Measurements from ENCODE around the gene DUS1L. TPM values are rescaled to one million over a fixed set of nuclear protein-coding genes. Genes with fewer than 3 reads are reported as not detected.

Gene DUS1L
- 58.7 and 59.5 TPM in 2 replicates for total RNA-seq

DNA sequence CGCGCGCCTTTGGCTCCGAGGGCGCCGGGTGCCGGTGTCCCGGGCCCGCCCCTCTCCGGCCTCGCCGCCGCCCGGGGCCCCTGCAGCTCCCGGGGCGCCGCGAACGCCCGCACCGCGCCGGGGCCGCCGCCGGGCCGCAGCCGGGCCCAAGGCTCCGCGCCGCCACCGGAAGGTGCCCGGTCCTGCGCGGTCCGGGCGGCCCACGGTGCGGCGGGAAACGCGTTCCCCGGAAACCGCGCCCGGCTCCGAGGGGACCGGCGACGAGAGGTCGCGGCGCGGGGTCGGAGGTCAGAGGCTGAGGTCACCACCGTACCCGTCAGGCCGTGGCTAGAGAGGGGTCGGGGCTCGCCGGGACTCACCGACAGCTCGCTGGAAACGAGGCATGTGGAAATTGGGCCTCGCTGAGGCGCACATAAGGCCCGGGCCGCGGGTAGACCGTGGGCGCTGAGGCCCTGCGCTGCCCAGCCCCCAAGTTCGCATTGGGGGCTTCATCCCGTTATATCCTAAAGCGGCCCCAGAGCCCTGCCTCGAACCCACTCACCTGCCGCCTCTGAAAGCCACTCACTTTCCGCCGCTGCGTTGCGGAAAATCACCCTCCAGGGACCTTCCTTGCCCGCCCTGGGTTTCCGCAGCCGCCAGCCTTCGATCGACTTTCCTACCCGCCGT lies at the start of gene DUS1L:
Gene DUS1L, minus strand, starts transcription at position 167 of the 666 bp plus-strand sequence. CDS start 745 bp downstream, outside the sequence.

DNA sequence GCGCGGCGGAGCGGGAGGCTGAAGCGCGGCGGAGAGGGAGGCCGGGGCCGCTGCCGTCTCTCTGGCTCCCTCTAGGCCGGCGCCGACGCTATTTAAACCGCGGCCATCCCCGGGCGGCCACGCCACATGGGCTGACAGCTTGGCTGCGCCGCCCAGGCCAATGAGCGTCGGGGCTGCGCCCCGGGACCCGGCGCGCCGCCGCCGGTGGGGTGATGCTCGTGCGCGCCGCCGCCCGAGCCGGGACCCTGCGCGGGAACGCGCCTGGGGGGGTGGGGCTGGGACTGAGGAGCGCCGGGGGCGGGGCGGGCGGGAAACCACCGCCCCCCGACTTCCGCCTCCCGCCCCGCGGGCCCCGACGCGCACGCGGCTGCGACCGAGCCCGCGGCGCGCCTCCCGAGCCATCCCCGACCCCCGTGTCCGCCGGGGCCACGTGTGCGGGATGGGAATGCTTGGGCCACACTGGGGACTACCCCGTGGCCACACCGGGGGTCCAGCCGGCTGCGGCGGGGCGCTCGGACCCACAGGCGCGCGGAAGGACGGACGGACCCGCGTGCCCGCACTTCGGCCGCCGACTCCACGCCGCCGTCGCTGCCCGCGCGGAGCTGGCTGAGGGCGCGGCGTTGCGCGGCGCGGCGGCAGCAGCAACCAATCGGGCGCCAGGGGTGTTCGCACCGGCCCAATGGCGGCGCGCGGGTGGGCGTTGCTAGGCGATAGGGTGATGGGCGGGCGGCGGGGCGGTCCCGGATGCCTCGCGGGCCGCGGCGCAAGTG lies 32.8 kb upstream of the DUS1L start, which contains the start of gene FASN:
Gene FASN, minus strand, starts transcription at position 68 of the 770 bp plus-strand sequence. CDS start 1,791 bp downstream, outside the sequence.

DNA sequence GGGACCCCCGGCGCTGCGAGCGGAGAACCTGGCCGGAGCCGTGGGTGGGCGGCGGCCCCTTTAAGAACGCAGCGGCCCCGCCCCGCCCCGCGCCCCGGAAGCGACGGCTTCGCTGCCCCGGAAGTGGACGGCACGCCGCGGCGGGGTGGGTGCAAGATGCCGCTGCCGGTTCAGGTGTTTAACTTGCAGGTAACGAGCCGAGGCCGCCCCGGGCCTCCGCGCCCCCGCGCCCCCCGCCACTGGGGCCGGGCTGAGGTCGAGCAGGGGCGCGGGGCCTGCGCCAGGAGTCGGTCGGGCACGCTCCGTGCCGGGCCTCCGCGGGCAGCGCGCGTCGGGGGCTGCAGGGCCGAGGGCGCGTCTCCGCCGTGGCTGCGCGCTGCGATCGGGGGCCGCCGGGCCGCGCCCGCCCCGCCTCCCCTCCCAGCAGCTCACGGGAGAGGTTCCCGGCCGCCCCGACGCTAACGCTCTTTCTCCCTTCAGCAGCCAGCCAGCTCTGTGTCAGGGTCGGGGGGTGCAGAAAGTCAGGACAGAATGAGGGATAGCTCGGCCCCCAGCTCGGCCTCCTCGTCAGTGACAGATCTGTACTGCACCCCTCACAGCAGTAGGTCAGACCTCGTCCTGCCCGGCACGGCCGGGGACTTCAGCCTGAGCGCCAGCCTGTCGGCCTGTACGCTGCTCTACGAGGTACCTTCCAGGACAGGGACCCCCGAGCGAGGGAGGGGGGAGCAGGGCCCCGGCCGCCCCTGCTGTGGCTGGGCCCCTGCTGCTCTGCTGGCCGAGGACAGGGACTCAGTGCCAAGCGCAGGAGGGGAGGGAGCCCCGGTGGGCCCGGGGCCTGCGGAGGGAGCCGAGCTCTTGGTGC lies 13.6 kb downstream of the DUS1L start, which contains the start of the genes GPS1 and RFNG:
Gene GPS1, plus strand, starts transcription at position 123 of the 862 bp plus-strand sequence. Its CDS starts 34 bp downstream, at position 157.
Gene RFNG, minus strand, starts transcription at position 36 of the 862 bp plus-strand sequence. CDS start 45 bp downstream, outside the sequence.

DNA sequence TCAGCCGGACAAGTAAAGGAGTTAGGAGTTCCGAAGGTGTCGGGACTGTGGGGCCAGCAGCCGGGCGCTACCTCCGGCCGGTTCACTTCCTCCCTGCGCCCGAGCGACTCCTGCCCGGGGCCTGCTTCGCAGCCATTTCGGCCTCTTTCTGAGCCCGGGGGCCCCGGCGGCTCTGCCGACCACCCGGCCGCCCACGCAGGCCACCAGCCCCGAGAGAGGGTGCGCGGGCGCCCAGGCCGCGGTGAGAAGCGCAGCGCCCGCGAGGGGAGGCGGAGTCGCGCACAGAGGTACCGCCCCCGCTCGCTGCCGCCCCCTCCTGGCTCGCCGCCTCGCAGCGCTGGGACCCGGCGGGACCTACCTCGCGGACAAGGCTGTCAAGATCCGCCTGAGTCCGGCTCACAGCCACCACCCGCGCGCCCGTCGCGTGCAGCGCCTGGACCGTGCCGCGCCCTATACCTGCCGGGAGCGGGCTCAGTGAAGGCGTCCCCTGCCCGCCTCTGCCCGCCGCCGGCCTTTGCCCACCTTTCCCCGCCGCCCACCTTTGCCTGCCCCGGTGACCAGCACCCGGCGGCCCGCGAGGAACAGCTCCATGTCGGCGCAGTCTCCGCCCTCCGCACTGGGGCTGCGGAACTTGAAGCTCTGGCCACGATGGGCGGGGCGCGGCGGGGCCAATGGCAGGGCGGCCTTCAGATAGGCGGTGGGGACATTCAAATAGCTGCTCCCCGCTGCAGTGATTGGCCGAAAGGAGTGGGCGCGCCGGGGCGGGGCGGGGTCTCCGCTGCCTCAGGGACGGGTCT lies 28.3 kb downstream of the DUS1L start, which contains the start of gene DCXR:
Gene DCXR, minus strand, starts transcription at position 606 of the 797 bp plus-strand sequence. Its CDS starts 15 bp downstream, at position 591.

DNA sequence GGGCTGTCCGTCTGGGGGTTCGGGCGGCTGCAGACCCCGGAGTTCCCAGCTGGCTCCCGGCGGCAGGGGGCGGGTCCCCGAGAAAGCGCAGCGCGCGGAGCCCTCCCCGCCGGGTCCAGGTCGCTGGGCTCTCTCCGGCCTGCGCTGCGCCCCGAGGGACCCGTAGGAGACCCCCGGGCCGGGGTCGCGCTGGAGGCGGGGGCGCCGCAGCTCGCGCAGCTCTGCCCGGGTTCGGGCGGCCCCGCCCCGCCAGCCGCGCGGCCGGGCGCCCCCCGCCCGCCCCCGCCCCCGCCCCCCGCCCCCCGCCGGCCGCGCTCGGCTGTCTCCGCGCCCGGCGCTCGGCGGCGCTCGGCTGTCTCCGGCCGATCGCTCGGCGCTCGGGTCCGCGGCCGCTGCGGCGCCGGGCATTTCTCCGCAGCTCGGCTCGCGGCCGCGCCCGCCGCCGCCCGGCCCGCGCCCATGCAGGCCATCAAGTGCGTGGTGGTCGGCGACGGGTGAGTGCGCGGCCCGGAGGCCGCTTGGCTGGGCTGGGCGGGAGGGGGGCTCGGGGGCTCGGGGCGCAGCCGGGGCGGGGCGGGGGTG lies 34.2 kb downstream of the DUS1L start, which contains the start of gene RAC3:
Gene RAC3, plus strand, starts transcription at position 376 of the 582 bp plus-strand sequence. Its CDS starts 84 bp downstream, at position 460.

DNA sequence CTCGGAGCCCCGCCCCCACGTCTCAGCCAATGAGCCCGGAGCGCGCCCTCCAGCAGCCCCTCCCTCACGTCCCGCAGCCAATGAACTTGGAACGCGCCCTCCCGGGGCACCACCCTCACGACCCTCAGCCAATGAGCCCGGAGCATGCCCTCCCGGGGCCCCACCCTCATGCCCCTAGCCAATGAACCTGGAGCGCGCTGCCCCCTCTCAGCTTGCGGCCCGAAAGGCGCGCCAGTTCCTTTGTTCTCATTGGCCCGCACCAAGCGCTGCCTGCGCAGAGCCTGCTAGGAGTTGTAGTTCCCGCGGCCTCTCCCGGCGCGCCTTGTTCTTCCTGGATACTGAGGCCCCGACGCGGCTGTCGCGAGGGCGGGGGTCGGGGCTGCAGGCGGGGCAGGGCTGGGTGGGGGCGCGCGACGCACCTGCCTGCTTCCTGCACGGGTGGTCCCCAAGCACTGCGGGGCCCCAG lies 42.6 kb downstream of the DUS1L start, which contains the start of gene LRRC45:
Gene LRRC45, plus strand, starts transcription at position 325 of the 466 bp plus-strand sequence. CDS start 339 bp downstream, outside the sequence.

DNA sequence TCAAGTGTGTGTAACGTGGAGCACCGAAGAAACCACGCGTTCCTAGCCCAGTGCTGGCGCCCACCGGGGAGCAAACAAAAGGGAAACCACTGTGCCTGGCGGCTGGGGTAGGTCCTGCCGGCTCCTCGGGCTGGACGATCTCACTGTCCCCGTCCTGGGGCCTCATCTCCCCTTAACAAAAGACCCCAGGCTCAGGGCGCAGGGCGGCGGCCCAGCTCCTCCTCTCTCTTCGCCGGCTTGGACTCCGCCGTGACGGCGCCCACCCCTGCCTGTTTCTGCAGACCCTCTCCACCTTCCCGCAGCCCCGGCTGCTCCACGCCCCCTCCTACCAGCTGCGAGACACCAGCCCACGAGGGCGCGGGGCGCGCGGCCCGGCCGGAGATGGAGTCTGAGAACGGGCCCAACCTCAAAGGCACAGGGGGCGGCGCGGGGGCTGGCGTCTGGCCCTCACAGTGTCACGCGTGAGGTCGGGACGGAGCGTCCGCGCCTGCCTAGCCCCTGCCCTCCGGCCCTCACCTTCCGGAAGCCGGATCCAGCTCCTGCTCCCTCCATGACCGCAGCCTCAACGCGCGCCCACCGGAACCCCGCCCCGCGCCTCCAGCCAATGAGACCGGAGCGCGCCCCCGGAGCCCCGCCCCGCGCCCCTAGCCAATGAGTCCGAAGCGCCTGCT lies 43.2 kb downstream of the DUS1L start, which contains the start of gene CENPX:
Gene CENPX, minus strand, starts transcription at position 569 of the 671 bp plus-strand sequence. Its CDS starts 17 bp downstream, at position 552.

Other genes starting within 250 kb of the DUS1L start
- 131 and 139 TPM in 2 replicates for gene MCRIP1, start 232.5 kb downstream of the DUS1L start, total RNA-seq
- not detected in 2 replicates for gene PPP1R27, start 230.8 kb downstream of the DUS1L start, total RNA-seq
- 1,092 and 1,218 TPM in 2 replicates for gene P4HB, start 205.3 kb downstream of the DUS1L start, total RNA-seq
- gene ARHGDIA, start 194.5 kb downstream of the DUS1L start, total RNA-seq = 498 and 540 TPM in 2 replicates
- 243 and 244 TPM in 2 replicates for gene ALYREF, start 174.2 kb downstream of the DUS1L start, total RNA-seq
- gene ANAPC11, start 174.1 kb downstream of the DUS1L start, total RNA-seq = 306 and 308 TPM in 2 replicates
- gene NPB, start 163.6 kb downstream of the DUS1L start, total RNA-seq = 1.3 TPM in 2 replicates
- 138 and 142 TPM in 2 replicates for gene PCYT2, start 154.4 kb downstream of the DUS1L start, total RNA-seq
- gene SIRT7, start 147.6 kb downstream of the DUS1L start, total RNA-seq = 14.0 and 15.0 TPM in 2 replicates
- gene MAFG, start 138.1 kb downstream of the DUS1L start, total RNA-seq = 6.5 and 6.6 TPM in 2 replicates
- gene PYCR1, start 128.5 kb downstream of the DUS1L start, total RNA-seq = 151 and 163 TPM in 2 replicates
- gene MYADML2, start 118.6 kb downstream of the DUS1L start, total RNA-seq = not detected in 2 replicates
- not detected in 2 replicates for gene NOTUM, start 104.6 kb downstream of the DUS1L start, total RNA-seq
- gene ASPSCR1, start 88.2 kb downstream of the DUS1L start, total RNA-seq = 17.7 and 21.0 TPM in 2 replicates
- 135 and 149 TPM in 2 replicates for gene CENPX, start 42.9 kb downstream of the DUS1L start, total RNA-seq
- 21.6 and 26.6 TPM in 2 replicates for gene LRRC45, start 42.5 kb downstream of the DUS1L start, total RNA-seq
- gene RAC3, start 34.1 kb downstream of the DUS1L start, total RNA-seq = 65.2 and 69.6 TPM in 2 replicates
- 155 and 162 TPM in 2 replicates for gene DCXR, start 28.1 kb downstream of the DUS1L start, total RNA-seq
- gene RFNG, start 14.0 kb downstream of the DUS1L start, total RNA-seq = 42.0 and 45.8 TPM in 2 replicates
- gene GPS1, start 13.9 kb downstream of the DUS1L start, total RNA-seq = 174 and 180 TPM in 2 replicates
- gene FASN, start 32.4 kb upstream of the DUS1L start, total RNA-seq = 625 and 631 TPM in 2 replicates
- 9.2 and 11.1 TPM in 2 replicates for gene CCDC57, start 147.0 kb upstream of the DUS1L start, total RNA-seq
- 201 and 213 TPM in 2 replicates for gene SLC16A3, start 163.2 kb upstream of the DUS1L start, total RNA-seq
- 31.8 and 34.0 TPM in 2 replicates for gene CSNK1D, start 207.9 kb upstream of the DUS1L start, total RNA-seq